22Rv1 (cell line): ENCODE data around the gene LRRC27.

Experiments used
- ZFX ChIP-seq: fragments of 450-650 bp; IDR thresholded peaks from 2 replicates; pipeline ENCODE4 v1.6.1; 2017; ENCODE audit warnings: antibody characterized with exemption, borderline replicate concordance
- TF ChIP-seq, protein P1 (sequence below): fragments of 450-650 bp; IDR thresholded peaks from 2 replicates; pipeline ENCODE4 v1.5.1; 2017; ENCODE audit warnings: mild to moderate bottlenecking

DNA sequence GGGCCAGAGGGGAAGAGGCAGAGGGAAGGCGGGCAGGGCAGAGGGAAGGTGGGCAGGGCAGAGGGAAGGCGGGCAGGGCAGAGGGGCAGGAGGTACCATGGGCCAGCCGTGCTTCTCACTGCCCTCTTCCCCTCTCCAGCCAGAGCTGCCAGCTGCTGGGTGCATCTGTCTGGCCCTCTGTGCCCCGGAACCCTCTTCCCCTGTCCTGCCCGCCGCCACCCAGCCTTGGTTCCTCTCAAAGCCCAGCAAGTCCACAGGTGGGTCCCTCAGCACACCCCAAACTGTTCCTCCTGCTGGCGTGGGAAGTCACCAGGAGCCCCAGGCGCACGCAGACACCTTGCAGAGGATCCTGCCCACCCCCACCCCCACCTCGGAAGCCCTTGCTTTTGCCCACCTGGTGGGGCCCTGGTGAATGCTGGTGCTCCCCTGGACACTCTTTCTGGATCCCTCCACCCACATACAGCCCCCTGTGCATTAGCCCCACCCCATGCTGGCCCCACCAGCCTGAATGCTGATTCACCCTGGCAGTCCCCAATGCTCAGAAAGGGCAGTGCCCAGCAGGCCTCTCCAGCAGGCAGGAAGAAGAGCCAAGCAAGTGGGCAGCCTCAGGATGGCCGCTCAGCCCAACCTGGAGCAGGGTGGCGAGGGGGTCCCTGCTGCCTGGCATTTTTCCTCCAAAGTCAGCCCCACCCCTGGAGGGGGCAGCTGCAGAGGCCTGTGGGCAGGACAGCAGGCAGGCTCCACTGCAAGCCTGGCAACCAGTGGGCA, 63.1 kb downstream of the LRRC27 start:
- TF ChIP-seq, protein P1, sequence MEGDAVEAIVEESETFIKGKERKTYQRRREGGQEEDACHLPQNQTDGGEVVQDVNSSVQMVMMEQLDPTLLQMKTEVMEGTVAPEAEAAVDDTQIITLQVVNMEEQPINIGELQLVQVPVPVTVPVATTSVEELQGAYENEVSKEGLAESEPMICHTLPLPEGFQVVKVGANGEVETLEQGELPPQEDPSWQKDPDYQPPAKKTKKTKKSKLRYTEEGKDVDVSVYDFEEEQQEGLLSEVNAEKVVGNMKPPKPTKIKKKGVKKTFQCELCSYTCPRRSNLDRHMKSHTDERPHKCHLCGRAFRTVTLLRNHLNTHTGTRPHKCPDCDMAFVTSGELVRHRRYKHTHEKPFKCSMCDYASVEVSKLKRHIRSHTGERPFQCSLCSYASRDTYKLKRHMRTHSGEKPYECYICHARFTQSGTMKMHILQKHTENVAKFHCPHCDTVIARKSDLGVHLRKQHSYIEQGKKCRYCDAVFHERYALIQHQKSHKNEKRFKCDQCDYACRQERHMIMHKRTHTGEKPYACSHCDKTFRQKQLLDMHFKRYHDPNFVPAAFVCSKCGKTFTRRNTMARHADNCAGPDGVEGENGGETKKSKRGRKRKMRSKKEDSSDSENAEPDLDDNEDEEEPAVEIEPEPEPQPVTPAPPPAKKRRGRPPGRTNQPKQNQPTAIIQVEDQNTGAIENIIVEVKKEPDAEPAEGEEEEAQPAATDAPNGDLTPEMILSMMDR = no peak
- TF ChIP-seq ZFX = no peak
